ENCODE results near the gene YES1.
"Not testable (repeated sequence)": the region's sequence is repeated elsewhere in the genome, so short reads cannot be mapped to it uniquely, and the experiment has no call there.

Gene YES1

GRCh38 chr18:820591-821165, 8.6 kb upstream of the YES1 start:
- DNase-seq (ENCODE audit: low read depth in 3 of 3), result no peak

- no peak for DNase-seq (ENCODE audit: low read depth in 3 of 3)
Observed at GRCh38 chr18:816869-817268, 4.8 kb upstream of the YES1 start.

- no peak for DNase-seq (ENCODE audit: low read depth in 3 of 3)
Observed at GRCh38 chr18:816088-816653, 4.1 kb upstream of the YES1 start.

DNA sequence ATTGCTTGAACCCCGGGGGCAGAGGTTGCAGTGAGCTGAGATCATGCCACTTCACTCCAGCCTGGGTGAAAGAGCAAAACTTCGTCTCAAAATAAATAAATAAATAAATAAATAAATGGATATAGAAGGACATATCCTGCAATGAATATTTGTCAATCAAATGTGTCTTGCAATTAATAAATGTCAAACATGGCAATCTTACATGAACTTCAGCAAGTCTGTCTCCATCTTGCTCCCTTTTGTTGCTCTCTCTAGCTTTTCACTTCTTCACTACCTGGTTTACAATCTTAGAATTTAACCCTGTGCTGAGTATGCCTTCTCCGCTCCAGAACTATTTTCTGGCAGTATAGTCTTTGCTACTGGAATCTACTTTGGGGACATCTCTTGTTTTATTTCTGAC, 3.3 kb upstream of the YES1 start:
- DNase-seq (ENCODE audit: low read depth in 3 of 3), result no peak

- no peak for DNase-seq (ENCODE audit: low read depth in 3 of 3)
Observed at GRCh38 chr18:814300-815084, 2.5 kb upstream of the YES1 start.

GRCh38 chr18:813172-814071, 1.4 kb upstream of the YES1 start:
- peak in 1 of 3 donors; percentile 42 for DNase-seq (ENCODE audit: low read depth in 3 of 3)

DNA sequence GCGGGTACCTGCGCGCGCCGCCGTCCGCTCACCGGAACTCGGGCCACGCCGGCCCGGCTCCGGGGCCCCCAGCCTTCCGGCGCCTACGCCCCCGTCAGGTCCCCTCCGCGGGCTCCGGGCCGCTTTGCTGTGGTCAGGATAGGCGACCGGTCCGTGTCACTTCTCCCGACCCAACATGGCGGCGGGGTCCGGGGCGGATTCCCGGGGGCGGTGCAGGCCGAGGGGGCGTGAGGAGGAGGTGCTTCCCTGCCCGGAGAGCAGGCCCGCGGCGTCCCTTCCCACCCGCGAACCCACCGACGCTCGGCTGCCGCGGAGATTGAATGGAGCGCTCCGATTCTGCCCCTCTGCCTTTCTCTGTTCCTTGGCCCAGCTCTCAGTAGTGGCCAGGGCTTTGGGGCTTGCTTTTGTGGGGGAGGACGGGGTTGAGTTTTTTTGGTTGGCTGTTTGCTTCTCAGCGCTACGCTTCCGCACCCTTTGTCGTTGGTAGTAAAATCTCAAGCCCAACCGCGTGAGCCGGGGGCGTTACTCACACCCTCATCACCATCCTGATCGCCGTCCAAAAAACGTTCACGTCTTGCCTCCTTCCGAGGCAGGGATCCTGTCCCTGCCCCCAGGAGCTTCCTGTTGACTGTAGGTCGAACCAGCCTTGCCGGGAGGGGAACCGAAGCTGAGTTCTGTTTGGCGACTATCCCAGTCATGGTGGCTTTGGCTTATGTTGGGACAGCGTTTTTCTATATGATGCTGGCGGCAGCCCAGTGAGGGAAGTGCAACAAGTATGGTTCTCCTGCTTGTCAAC, 532 bp upstream of the YES1 start:
- peak; percentile 46 to 66 (median 61) for DNase-seq (ENCODE audit: low read depth in 3 of 3)

DNA sequence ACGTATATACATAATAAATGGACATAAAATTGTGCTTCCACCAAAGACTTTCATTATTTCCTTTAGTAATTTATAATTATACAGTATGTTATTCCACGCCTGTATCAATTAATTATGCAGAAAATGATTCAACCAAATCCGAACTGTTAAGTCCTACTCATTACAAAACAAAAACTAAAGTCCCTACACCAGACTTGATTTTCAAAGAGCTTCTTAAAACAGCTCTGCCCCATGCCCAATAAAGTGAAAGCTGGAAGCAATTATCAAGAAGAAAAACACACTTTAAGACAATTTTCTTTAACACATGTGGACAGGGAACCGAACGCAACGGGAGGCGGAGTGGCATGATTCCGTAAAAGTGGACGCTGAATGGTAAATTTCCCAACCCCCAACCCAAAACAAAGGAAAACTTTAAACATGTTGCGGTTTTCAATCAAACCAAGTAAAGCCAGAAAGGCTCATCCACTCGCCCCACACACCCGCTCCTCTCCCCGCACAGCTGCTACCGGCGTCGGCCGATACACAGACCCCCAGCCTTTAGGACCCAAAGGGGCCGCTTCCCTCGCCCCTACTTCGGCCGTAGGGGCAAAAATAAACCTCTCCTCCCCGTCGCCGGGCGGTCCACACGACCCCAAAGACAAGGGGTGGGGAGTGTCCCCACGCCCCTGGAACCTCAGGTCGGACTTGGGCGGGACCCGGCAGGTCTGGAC, 705 bp downstream of the YES1 start:
- DNase-seq (ENCODE audit: low read depth in 3 of 3), result no peak

GRCh38 chr18:809985-810642, 1.9 kb downstream of the YES1 start:
- no peak for DNase-seq (ENCODE audit: low read depth in 3 of 3)

DNA sequence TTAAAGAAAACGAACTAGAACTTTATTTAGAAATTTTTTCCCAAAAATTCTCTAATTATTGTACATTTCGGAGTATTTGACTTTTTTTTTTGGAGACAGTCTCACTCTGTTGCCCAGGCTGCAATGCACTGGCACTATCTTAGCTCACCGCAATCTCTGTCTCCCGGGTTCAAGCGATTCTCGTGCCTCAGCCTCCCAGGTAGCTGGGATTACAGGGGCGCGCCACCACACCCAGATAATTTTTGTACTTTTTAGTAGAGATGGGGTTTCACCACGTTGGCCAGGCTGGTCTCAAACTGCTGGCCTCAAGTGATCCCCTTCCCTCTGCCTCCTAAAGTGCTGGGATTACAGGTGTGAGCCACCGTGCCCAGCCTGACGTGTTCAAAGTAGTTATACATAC, 2.8 kb downstream of the YES1 start:
- not testable (repeated sequence) for DNase-seq (ENCODE audit: low read depth in 3 of 3)

GRCh38 chr18:808502-808901, 3.5 kb downstream of the YES1 start:
- DNase-seq (ENCODE audit: low read depth in 3 of 3), result no peak

- no peak for DNase-seq (ENCODE audit: low read depth in 3 of 3)
Observed at GRCh38 chr18:808086-808485, 4.0 kb downstream of the YES1 start.

GRCh38 chr18:805755-806110, 6.3 kb downstream of the YES1 start:
- no peak for DNase-seq (ENCODE audit: low read depth in 3 of 3)

DNA sequence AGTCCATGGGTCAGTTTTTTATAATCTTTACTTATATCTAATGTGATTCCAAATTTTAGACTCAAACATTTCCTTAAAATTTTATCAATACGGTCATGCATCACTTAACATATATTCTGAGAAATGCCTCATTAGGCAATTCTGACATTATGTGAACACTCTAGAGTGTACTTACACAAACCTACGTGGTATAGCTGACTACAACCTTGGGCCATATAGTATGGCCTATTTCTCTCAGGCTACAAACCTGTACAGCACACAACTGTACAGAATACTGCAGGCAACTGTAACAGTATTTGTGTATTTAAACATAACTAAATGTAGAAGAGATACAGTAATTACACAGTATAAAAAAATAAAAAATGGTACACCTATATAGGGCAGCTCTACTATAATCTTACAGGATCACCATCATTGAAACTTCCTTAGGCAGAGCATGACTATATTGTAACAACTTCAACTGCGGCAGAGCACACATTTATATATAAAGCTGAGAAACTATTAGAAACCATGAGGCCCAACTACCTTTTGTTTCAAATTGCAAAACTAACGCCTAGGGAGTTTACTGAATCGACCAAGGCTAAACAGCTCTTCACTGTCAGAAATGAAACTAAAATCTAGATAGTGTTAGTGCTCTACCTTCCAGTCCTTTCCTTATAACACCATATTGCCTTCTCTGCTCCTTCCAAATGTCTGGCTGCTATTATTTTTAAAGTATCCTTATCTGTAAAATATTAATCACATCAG, 6.9 kb downstream of the YES1 start:
- no peak for DNase-seq (ENCODE audit: low read depth in 3 of 3)

GRCh38 chr18:801137-801536, 10.9 kb downstream of the YES1 start:
- DNase-seq (ENCODE audit: low read depth in 3 of 3), result no peak

DNA sequence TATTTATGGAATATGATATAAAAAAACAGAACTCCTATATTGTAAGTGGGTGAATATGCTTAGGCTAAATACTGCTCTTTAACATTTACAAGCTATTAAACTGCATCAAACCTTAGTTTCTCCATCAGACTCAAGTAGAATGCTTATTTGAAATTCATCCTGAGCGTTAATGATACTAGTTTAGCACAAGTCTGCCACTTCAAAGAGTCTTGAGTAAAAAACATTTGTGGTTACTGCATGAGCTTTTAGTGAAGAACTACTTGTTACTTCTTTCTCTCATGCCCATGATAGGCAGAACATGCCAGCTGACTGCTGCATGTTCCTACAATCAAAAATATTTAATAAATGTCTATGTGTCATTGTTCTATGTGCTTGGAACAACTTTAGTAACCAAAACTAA, 12.1 kb downstream of the YES1 start:
- no peak for DNase-seq (ENCODE audit: low read depth in 3 of 3)

DNA sequence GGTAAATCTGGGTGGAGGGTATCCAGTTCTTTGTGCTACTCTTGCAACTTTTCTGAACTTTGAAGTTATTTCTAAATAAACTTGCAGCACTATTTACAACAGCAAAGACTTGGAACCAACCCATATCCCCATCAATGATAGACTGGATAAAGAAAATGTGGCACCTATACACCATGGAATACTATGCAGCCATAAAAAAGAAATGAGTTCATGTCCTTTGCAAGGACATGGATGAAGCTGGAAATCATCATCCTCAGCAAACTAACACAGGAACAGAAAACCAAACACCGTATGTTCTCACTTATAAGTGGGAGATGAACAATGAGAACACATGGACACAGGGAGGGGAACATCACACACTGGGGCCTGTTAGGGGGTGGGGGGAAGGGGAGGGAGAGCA, 16.7 kb downstream of the YES1 start:
- not testable (repeated sequence) for DNase-seq (ENCODE audit: low read depth in 3 of 3)

DNA sequence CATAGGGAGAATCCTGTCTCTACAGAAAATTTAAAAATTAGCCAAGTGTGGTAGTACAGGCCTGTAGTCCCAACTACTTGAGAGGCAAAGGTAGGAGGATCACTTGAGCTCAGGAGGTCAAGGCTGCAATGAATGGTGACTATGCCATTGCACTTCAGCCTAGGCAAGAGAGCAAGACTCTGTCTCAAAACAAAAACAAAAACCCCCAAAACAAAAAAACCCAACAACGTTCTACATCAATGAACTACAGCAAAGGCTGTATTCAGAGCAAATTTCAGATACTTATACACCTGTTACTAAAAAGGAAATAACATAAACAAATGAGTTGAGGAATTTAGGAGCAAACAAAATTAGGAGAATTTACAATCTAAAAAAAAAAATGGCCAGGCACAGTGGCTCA, 22.6 kb downstream of the YES1 start:
- DNase-seq (ENCODE audit: low read depth in 3 of 3), result no peak

GRCh38 chr18:785242-785641, 26.8 kb downstream of the YES1 start:
- DNase-seq (ENCODE audit: low read depth in 3 of 3), result no peak

All from stimulated activated CD4-positive, alpha-beta T cell treated with anti-CD3 and anti-CD28 coated beads, TNF-alpha, amount 100 ng/mL, for 48 hours (primary cell).